HepG2 (cell line): ENCODE data around the gene PRR19. TPM values are rescaled to one million over a fixed set of nuclear protein-coding genes. Genes with fewer than 3 reads are reported as not detected.

ENCODE experiments used
- ATF1 ChIP-seq: IDR thresholded peaks from 2 replicates; pipeline ENCODE4 v1.6.1; 2016; ENCODE audit warnings: mild to moderate bottlenecking, control low read depth
- DNMT3B ChIP-seq: conservative IDR thresholded peaks from 2 replicates; pipeline ENCODE4 v1.6.1; 2016; ENCODE audit warnings: missing biosample characterization, control low read depth
- FOXA1 ChIP-seq, 2 experiments: fragments of 450-650 bp in 1 of 2; sonication (generic) in 1 of 2; formaldehyde crosslinking in 1 of 2; IDR thresholded peaks; 2 replicates each; pipeline versions ENCODE4 v1.4.0 to v1.6.1; 2016 to 2020; ENCODE audit warnings: missing genetic modification reagents in 1 of 2
- GATA4 ChIP-seq: sonication (generic); IDR thresholded peaks from 2 replicates; pipeline ENCODE4 v1.6.1; 2016; ENCODE audit warnings: antibody characterized with exemption, low read depth, borderline replicate concordance
- GFI1 ChIP-seq: sonication (generic); formaldehyde crosslinking; IDR thresholded peaks from 2 replicates; pipeline ENCODE4 v1.5.0; 2020; ENCODE audit warnings: missing genetic modification reagents, mild to moderate bottlenecking, borderline replicate concordance
- KAT8 ChIP-seq: IDR thresholded peaks from 2 replicates; pipeline ENCODE4 v1.6.1; 2016; ENCODE audit warnings: missing genetic modification reagents, missing compliant biosample characterization
- NCOA5 ChIP-seq: sonication (generic); formaldehyde crosslinking; IDR thresholded peaks from 2 replicates; pipeline ENCODE4 v1.4.0; 2020; ENCODE audit warnings: missing genetic modification reagents
- RELA ChIP-seq: sonication (generic); formaldehyde crosslinking; IDR thresholded peaks from 2 replicates; pipeline ENCODE4 v1.4.0; 2020; ENCODE audit warnings: missing genetic modification reagents
- REPIN1 ChIP-seq: sonication (generic); formaldehyde crosslinking; IDR thresholded peaks from 2 replicates; pipeline ENCODE4 v1.8.0; 2022; ENCODE audit warnings: missing genetic modification reagents, low read depth, mild to moderate bottlenecking, borderline replicate concordance
- ZFP36L2 ChIP-seq: sonication (generic); formaldehyde crosslinking; IDR thresholded peaks from 2 replicates; pipeline ENCODE4 v1.4.0; 2020; ENCODE audit warnings: missing genetic modification reagents
- ZNF205 ChIP-seq: IDR thresholded peaks from 2 replicates; pipeline ENCODE4 v1.6.1; 2018; ENCODE audit warnings: missing biosample characterization, missing genetic modification reagents
- ZNF282 ChIP-seq: fragments of 450-650 bp; IDR thresholded peaks from 2 replicates; pipeline ENCODE4 v1.6.1; 2018; ENCODE audit not compliant: partially characterized antibody
- ZNF724P ChIP-seq: sonication (generic); formaldehyde crosslinking; IDR thresholded peaks from 2 replicates; pipeline ENCODE4 v1.8.0; 2022; ENCODE audit warnings: missing genetic modification reagents, borderline replicate concordance
- ZSCAN12 ChIP-seq: sonication (generic); formaldehyde crosslinking; IDR thresholded peaks from 2 replicates; pipeline ENCODE4 v1.9.0; 2021; ENCODE audit warnings: mild to moderate bottlenecking, missing genetic modification reagents
- ZSCAN20 ChIP-seq: sonication (generic); formaldehyde crosslinking; IDR thresholded peaks from 2 replicates; pipeline ENCODE4 v1.4.0; 2020; ENCODE audit warnings: missing genetic modification reagents, mild to moderate bottlenecking, borderline replicate concordance
- ZZZ3 ChIP-seq: sonication (generic); formaldehyde crosslinking; IDR thresholded peaks from 2 replicates; pipeline ENCODE4 v1.4.0; 2020; ENCODE audit warnings: missing genetic modification reagents, mild to moderate bottlenecking, borderline replicate concordance
- polyA plus RNA-seq, 8 experiments: library from polyadenylated mRNA; depleted of rRNA in 3 of 8; stranded (reverse) in 7 of 8; unstranded in 1 of 8; fragments of >200 nt; fragmentation: Illumina TruSeq in 4 of 8; extraction: Trizol in 4 of 8; gene quantifications; 2 replicates each; pipeline versions ENCODE4 v1.2.1 to v1.2.3, GENCODE V29; 2011 to 2016; ENCODE audit warnings: low read depth in 4 of 8, missing spikeins in 1 of 8, mixed read lengths in 1 of 8; ENCODE audit not compliant: insufficient read depth in 1 of 8
- total RNA-seq, 5 experiments: library from RNA; depleted of rRNA; stranded (reverse); fragments of >200 nt; fragmentation: Illumina TruSeq; extraction: Trizol; gene quantifications; 2 replicates each; pipeline ENCODE4 v1.2.3, GENCODE V29; 2016; ENCODE audit warnings: low read depth in 1 of 5
- TF ChIP-seq, protein P1 (sequence below), 2 experiments: IDR thresholded peaks; 2 replicates each; pipeline ENCODE4 v1.6.1; 2011 to 2012; ENCODE audit warnings: low read length in 2 of 2, borderline replicate concordance in 1 of 2, low read depth in 1 of 2, mild to moderate bottlenecking in 1 of 2, moderate library complexity in 1 of 2
- TF ChIP-seq, protein P2 (sequence below): sonication (generic); formaldehyde crosslinking; IDR thresholded peaks from 2 replicates; pipeline ENCODE4 v1.8.1; 2023; ENCODE audit warnings: mild to moderate bottlenecking, missing genetic modification reagents, borderline replicate concordance
- TF ChIP-seq, protein P3 (sequence below): sonication (generic); formaldehyde crosslinking; IDR thresholded peaks from 2 replicates; pipeline ENCODE4 v1.4.0; 2020; ENCODE audit warnings: missing genetic modification reagents, low read depth, mild to moderate bottlenecking, borderline replicate concordance
- TF ChIP-seq, protein P4 (sequence below): sonication (generic); formaldehyde crosslinking; IDR thresholded peaks from 2 replicates; pipeline ENCODE4 v1.8.1; 2023; ENCODE audit warnings: mild to moderate bottlenecking, missing genetic modification reagents
- TF ChIP-seq, protein P5 (sequence below): sonication (generic); formaldehyde crosslinking; conservative IDR thresholded peaks from 2 replicates; pipeline ENCODE4 v1.4.0; 2020; ENCODE audit warnings: missing genetic modification reagents

Gene PRR19
- total and polyA plus RNA-seq, 2 of the 13 experiments (the other 11 are each of a cell fraction or from before 2014, with no cell fraction given) = 0.21 to 0.33 TPM

DNA sequence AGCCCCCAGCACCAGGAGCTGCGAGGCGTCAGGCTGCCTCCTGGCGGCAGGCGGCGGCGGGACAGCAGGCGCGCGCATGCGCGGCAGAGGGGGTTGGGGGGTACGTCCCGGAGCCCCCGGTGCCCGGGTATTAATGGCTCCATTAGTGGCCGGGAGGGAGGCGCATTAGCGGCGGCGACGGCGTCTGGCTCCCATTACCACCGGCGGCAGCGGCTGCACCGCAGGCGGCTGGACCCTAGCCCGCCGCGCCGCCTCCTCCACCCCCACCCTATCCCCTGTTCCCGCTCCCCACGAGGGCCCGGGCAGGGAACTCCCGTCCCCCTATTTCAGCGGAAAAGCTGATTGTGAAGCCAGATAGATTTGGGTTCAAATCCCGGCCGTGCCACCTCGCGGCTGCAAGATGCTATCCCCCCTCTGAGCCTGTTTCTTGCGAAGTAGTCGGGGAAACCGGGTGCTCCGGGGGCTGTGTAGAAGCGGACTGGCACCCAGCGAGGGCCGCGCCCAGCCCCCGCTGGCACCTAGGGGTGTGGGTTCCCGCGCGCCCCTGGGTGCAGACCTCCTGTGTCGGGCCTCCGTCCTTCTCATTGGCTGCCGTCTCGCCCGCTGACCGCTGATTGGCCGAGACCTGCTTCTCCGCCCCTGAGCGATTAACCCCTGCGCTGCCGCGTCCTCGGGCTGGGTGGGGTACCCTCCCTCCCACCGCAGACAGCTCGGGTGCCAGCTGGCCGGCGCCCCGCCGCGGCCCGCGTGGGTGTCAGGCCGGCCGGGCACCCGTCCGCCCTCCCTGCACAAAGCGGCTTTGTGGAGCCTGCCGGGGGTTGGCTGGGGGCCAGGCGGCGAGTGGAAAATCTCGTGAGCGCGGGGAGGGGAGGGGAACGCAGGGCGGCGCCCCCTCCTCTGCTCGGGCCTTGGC, 21.8 kb upstream of the PRR19 start (continued):
- no peak for TF ChIP-seq DNMT3B (CRISPR knock-in tag)
- no peak for TF ChIP-seq NCOA5 (CRISPR knock-in tag)
- TF ChIP-seq ATF1 = no peak
- TF ChIP-seq GATA4 = no peak
- 0 out of 2 replicates have a peak, but pooled peaks have one; percentile 39 for TF ChIP-seq REPIN1 (CRISPR knock-in tag)
- TF ChIP-seq ZFP36L2 (CRISPR knock-in tag) = no peak
- TF ChIP-seq ZNF282 = no peak
- peak; percentile 64; the same call in 1 of the 2 replicates for TF ChIP-seq ZNF724P (CRISPR knock-in tag)
- TF ChIP-seq, protein P1, sequence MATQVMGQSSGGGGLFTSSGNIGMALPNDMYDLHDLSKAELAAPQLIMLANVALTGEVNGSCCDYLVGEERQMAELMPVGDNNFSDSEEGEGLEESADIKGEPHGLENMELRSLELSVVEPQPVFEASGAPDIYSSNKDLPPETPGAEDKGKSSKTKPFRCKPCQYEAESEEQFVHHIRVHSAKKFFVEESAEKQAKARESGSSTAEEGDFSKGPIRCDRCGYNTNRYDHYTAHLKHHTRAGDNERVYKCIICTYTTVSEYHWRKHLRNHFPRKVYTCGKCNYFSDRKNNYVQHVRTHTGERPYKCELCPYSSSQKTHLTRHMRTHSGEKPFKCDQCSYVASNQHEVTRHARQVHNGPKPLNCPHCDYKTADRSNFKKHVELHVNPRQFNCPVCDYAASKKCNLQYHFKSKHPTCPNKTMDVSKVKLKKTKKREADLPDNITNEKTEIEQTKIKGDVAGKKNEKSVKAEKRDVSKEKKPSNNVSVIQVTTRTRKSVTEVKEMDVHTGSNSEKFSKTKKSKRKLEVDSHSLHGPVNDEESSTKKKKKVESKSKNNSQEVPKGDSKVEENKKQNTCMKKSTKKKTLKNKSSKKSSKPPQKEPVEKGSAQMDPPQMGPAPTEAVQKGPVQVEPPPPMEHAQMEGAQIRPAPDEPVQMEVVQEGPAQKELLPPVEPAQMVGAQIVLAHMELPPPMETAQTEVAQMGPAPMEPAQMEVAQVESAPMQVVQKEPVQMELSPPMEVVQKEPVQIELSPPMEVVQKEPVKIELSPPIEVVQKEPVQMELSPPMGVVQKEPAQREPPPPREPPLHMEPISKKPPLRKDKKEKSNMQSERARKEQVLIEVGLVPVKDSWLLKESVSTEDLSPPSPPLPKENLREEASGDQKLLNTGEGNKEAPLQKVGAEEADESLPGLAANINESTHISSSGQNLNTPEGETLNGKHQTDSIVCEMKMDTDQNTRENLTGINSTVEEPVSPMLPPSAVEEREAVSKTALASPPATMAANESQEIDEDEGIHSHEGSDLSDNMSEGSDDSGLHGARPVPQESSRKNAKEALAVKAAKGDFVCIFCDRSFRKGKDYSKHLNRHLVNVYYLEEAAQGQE (IDR thresholded peaks at IDR 0.05; ENCODE audit: borderline replicate concordance in 1 of 2, low read depth in 1 of 2, low read length in 2 of 2) = 0 out of 4 replicates have a peak, but pooled peaks of 1 of the 2 experiments have one; percentile 10
- peak; percentile 56; the same call in 1 of the 2 replicates for TF ChIP-seq GFI1 (CRISPR knock-in tag)
- TF ChIP-seq, protein P2, sequence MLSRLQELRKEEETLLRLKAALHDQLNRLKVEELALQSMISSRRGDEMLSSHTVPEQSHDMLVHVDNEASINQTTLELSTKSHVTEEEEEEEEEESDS (CRISPR knock-in tag) = no peak
- TF ChIP-seq, protein P3, sequence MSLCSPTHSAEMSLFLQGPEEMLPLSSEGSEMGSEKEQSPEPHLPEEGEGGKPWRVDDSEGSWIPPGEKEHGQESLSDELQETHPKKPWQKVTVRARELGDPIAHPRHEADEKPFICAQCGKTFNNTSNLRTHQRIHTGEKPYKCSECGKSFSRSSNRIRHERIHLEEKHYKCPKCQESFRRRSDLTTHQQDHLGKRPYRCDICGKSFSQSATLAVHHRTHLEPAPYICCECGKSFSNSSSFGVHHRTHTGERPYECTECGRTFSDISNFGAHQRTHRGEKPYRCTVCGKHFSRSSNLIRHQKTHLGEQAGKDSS (CRISPR knock-in tag) = no peak; the same call in none of the 2 replicates
- peak; percentile 38; the same call in 1 of the 2 replicates for TF ChIP-seq KAT8 (CRISPR knock-in tag)
- peak; percentile 70; the same call in 1 of the 2 replicates for TF ChIP-seq ZSCAN20
- TF ChIP-seq RELA (CRISPR knock-in tag) = no peak
- no peak for TF ChIP-seq ZNF205 (CRISPR knock-in tag)
- TF ChIP-seq, protein P4, sequence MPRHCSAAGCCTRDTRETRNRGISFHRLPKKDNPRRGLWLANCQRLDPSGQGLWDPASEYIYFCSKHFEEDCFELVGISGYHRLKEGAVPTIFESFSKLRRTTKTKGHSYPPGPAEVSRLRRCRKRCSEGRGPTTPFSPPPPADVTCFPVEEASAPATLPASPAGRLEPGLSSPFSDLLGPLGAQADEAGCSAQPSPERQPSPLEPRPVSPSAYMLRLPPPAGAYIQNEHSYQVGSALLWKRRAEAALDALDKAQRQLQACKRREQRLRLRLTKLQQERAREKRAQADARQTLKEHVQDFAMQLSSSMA (CRISPR knock-in tag) = no peak
- 0 out of 2 replicates have a peak, but pooled peaks have one; percentile 29 for TF ChIP-seq ZSCAN12 (CRISPR knock-in tag)
- no peak for TF ChIP-seq FOXA1 (IDR thresholded peaks at IDR 0.05)
- no peak for TF ChIP-seq FOXA1 (CRISPR knock-in tag; IDR thresholded peaks at IDR 0.05)
- no peak for TF ChIP-seq ZZZ3 (CRISPR knock-in tag)
- TF ChIP-seq, protein P5, sequence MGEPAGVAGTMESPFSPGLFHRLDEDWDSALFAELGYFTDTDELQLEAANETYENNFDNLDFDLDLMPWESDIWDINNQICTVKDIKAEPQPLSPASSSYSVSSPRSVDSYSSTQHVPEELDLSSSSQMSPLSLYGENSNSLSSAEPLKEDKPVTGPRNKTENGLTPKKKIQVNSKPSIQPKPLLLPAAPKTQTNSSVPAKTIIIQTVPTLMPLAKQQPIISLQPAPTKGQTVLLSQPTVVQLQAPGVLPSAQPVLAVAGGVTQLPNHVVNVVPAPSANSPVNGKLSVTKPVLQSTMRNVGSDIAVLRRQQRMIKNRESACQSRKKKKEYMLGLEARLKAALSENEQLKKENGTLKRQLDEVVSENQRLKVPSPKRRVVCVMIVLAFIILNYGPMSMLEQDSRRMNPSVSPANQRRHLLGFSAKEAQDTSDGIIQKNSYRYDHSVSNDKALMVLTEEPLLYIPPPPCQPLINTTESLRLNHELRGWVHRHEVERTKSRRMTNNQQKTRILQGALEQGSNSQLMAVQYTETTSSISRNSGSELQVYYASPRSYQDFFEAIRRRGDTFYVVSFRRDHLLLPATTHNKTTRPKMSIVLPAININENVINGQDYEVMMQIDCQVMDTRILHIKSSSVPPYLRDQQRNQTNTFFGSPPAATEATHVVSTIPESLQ (CRISPR knock-in tag) = no peak
